PC-3 (cell line): ENCODE measurements around the gene HCAR3. TPM values are rescaled to one million over a fixed set of nuclear protein-coding genes. Genes with fewer than 3 reads are reported as not detected.
"Not testable (repeated sequence)": the region's sequence is repeated elsewhere in the genome, so short reads cannot be mapped to it uniquely, and the experiment has no call there.

Experiments
- ATAC-seq: fragments of 200-7000 bp; cut with Tn5 transposase; 2 replicates; pipeline ENCODE4 v1.9.1; 2020; ENCODE audit warnings: mild to moderate bottlenecking, moderate library complexity
- BruUV-seq: library from RNA; stranded (reverse); fragments of 400-500 nt; replicated peaks from 2 replicates; lab custom pipeline; 2021; lab: Mats Ljungman, UMichigan
- CTCF ChIA-PET: fragments of 300-600 bp; sonication (Branson Sonifier 250); formaldehyde crosslinking; loops from one replicate; lab custom pipeline; 2022; ENCODE audit warnings: antibody characterized with exemption; lab: Charles Lee
- POLR2A ChIA-PET: fragments of 300-600 bp; sonication (Branson Sonifier 250); formaldehyde crosslinking; loops from one replicate; lab custom pipeline; 2022; ENCODE audit warnings: antibody characterized with exemption; ENCODE audit not compliant: unreplicated experiment; lab: Charles Lee
- DNase-seq: peaks from one replicate; pipeline ENCODE4 v3.0.0-alpha.2; 2015
- H2AFZ ChIP-seq: fragments of 300-600 bp; sonication (generic); 2 replicates; pipeline ENCODE4 v1.6.0; 2016; ENCODE audit warnings: antibody characterized with exemption, low read length
- H3F3A ChIP-seq: fragments of 300-600 bp; sonication (generic); one replicate; pipeline ENCODE4 v1.6.0; 2017; ENCODE audit warnings: antibody characterized with exemption, low read length, control low read depth, mild to moderate bottlenecking; ENCODE audit not compliant: unreplicated experiment
- H3K27ac ChIP-seq: fragments of 300-600 bp; sonication (generic); 2 replicates; pipeline ENCODE4 v1.5.1; 2016; ENCODE audit warnings: mild to moderate bottlenecking, low read length
- H3K27me3 ChIP-seq: fragments of 300-600 bp; sonication (generic); 2 replicates; pipeline ENCODE4 v1.6.1; 2016; ENCODE audit warnings: low read length, mixed read lengths
- H3K36me3 ChIP-seq: fragments of 300-600 bp; sonication (generic); 2 replicates; pipeline ENCODE4 v1.6.1; 2016; ENCODE audit warnings: low read depth, mixed run types, low read length, mixed read lengths
- H3K4me1 ChIP-seq: fragments of 300-600 bp; sonication (generic); 2 replicates; pipeline ENCODE4 v1.5.1; 2016; ENCODE audit warnings: low read length; ENCODE audit not compliant: insufficient read depth
- H3K4me2 ChIP-seq: fragments of 300-600 bp; sonication (generic); 2 replicates; pipeline ENCODE4 v1.6.0; 2016; ENCODE audit warnings: low read length
- H3K4me3 ChIP-seq: fragments of 300-600 bp; sonication (generic); 2 replicates; pipeline ENCODE4 v1.5.1; 2016; ENCODE audit warnings: mild to moderate bottlenecking, low read length, mixed read lengths
- H3K79me2 ChIP-seq: fragments of 300-600 bp; sonication (generic); 2 replicates; pipeline ENCODE4 v1.6.1; 2017; ENCODE audit warnings: low read length, mixed read lengths
- H3K9ac ChIP-seq: fragments of 300-600 bp; sonication (generic); 2 replicates; pipeline ENCODE4 v1.6.0; 2016; ENCODE audit warnings: mild to moderate bottlenecking, low read length
- H3K9me2 ChIP-seq: fragments of 300-600 bp; sonication (generic); replicated peaks from 2 replicates; pipeline ENCODE4 v1.6.1; 2016; ENCODE audit warnings: mixed run types, low read length, mixed read lengths
- H3K9me3 ChIP-seq: fragments of 300-600 bp; sonication (generic); 2 replicates; pipeline ENCODE4 v1.6.1; 2016; ENCODE audit warnings: low read length, mixed read lengths
- H4K20me1 ChIP-seq: fragments of 300-600 bp; sonication (generic); 2 replicates; pipeline ENCODE4 v1.6.1; 2016; ENCODE audit warnings: low read length, mixed read lengths
- EZH2 ChIP-seq: fragments of 300-600 bp; sonication (generic); IDR thresholded peaks from one replicate; pipeline ENCODE4 v1.6.1; 2017; ENCODE audit warnings: antibody characterized with exemption, mild to moderate bottlenecking, low read length; ENCODE audit not compliant: unreplicated experiment
- EZH2phosphoT487 ChIP-seq: fragments of 300-600 bp; sonication (generic); IDR thresholded peaks from 2 replicates; pipeline ENCODE4 v1.6.1; 2018; ENCODE audit warnings: mild to moderate bottlenecking, antibody characterized with exemption, low read length, borderline replicate concordance
- intact Hi-C: fragments of 100-400 bp; cut with micrococcal nuclease; formaldehyde crosslinking; loops from 2 replicates; pipeline ENCODE4 v1.9.0; 2023
- total RNA-seq: library from RNA; depleted of rRNA; stranded (reverse); fragments of >200 nt; gene quantifications from 2 replicates; pipeline ENCODE4 v1.2.3, GENCODE V29; 2014
- TF ChIP-seq, protein P1 (sequence below): fragments of 300-600 bp; sonication (generic); conservative IDR thresholded peaks from 2 replicates; pipeline ENCODE4 v1.5.1; 2017; ENCODE audit warnings: antibody characterized with exemption, low read depth, mild to moderate bottlenecking, low read length

Gene HCAR3
- total RNA-seq, 1 experiment from 2014 or later: not detected

DNA sequence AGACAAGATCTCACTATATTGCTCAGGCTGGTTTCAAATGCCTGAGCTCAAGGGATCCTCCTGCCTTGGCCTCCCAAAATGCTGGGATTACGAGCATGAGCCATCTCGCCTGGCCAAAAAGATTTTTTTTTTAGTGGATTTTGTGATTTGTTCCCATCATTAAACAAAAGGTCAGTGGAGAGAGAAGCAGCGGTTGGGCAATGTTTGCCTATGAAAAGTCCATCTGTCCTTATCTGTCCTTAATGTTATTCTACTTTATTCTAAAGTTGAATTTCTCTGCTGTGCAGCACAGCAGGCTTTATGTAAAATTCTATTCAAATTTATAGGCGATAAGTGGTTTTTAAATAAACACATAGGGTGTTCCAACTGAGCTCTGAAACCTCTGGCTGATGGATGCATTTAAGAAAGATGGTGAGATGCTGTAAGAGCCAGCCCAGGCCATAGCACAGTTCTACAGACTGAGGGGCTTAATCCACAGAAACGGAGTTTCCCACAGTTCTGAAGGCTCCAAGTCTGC, 32.3 kb downstream of the HCAR3 start:
- no peaks in the 10 kb centered on the region for H3K9me2 ChIP-seq
- H3K4me1 ChIP-seq: peaks cover 8% of the 10 kb centered on the region
- no peak overlapping the region for H3K4me3 ChIP-seq
- no peak for ATAC-seq
- TF ChIP-seq EZH2 (no peak), EZH2phosphoT487 (no peak)
- TF ChIP-seq, protein P1, sequence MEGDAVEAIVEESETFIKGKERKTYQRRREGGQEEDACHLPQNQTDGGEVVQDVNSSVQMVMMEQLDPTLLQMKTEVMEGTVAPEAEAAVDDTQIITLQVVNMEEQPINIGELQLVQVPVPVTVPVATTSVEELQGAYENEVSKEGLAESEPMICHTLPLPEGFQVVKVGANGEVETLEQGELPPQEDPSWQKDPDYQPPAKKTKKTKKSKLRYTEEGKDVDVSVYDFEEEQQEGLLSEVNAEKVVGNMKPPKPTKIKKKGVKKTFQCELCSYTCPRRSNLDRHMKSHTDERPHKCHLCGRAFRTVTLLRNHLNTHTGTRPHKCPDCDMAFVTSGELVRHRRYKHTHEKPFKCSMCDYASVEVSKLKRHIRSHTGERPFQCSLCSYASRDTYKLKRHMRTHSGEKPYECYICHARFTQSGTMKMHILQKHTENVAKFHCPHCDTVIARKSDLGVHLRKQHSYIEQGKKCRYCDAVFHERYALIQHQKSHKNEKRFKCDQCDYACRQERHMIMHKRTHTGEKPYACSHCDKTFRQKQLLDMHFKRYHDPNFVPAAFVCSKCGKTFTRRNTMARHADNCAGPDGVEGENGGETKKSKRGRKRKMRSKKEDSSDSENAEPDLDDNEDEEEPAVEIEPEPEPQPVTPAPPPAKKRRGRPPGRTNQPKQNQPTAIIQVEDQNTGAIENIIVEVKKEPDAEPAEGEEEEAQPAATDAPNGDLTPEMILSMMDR: no peak
- no peaks in the 10 kb centered on the region for H3K27me3 ChIP-seq
- no peaks in the 10 kb centered on the region for H4K20me1 ChIP-seq
- no peak for DNase-seq
- ChIA-PET CTCF (no interaction called here), POLR2A (no interaction called here)
- H3F3A ChIP-seq: no peaks in the 10 kb centered on the region
- BruUV-seq: no TSS peak
- intact Hi-C loops: no loop called here
- no peaks in the 10 kb centered on the region for H3K9me3 ChIP-seq
- H3K27ac ChIP-seq: no peak overlapping the region
- no peak overlapping the region for H3K4me2 ChIP-seq
- no peak overlapping the region for H3K9ac ChIP-seq
- H2AFZ ChIP-seq: no peak overlapping the region
- H3K79me2 ChIP-seq: no peaks in the 10 kb centered on the region
- H3K36me3 ChIP-seq: no peaks in the 10 kb centered on the region

DNA sequence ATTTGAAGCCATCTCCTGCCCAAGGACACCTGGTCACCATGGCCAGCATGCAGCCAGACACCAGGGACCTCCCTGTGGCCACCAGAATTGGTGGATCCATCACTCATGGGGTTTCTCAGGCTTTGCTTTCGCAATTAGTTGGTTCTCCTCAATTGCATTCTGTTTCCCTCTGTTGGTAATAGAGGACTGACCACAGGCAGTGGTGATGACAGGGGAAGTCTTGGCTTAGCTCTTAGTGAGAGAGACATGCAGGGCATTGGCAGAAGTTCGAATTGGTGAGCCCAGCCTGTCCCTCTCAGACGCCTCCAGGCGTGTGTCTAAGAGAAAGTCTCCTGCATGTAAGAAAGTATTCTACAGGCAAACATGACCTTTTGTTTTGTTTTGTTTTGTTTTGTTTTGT, 34.8 kb downstream of the HCAR3 start:
- Histone ChIP-seq H3F3A (no peaks in the 10 kb centered on the region), H3K79me2 (no peaks in the 10 kb centered on the region), H3K4me1 (peaks cover 24% of the 10 kb centered on the region), H3K4me3 (no peak overlapping the region), H3K9me3 (no peaks in the 10 kb centered on the region), H4K20me1 (no peaks in the 10 kb centered on the region), H3K4me2 (no peak overlapping the region), H3K9me2 (no peaks in the 10 kb centered on the region), H3K9ac (no peak overlapping the region), H3K27me3 (no peaks in the 10 kb centered on the region), H3K27ac (no peak overlapping the region), H3K36me3 (no peaks in the 10 kb centered on the region), H2AFZ (no peak overlapping the region)
- TF ChIP-seq EZH2phosphoT487 (no peak), EZH2 (no peak)
- TF ChIP-seq, protein P1: no peak
- CTCF ChIA-PET: no interaction called here
- intact Hi-C loops: no loop called here
- BruUV-seq: no TSS peak
- POLR2A ChIA-PET: no interaction called here
- ATAC-seq: no peak
- no peak for DNase-seq

DNA sequence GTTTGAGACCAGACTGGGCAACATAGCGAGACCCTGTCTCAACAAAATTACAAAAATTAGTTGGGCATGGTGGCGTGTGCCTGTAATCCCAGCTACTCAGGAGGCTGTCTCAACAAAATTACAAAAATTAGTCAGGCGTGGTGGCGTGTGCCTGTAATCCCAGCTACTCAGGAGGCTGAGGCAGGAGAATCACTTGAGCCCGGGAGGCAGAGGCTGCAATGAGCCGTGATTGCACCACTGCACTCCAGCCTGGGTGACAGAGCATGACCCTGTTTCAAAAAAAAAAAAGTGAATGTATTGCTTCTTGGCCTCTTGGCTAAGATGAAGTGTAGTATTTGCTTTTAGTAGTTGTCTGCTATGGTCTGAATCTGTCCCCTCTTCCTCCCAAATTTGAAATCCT, 35.6 kb downstream of the HCAR3 start:
- H3F3A ChIP-seq, H3K9me3 ChIP-seq, H3K9ac ChIP-seq, POLR2A ChIA-PET, ATAC-seq, H3K36me3 ChIP-seq, H3K79me2 ChIP-seq, H3K4me2 ChIP-seq, intact Hi-C loops, H3K4me3 ChIP-seq, BruUV-seq, DNase-seq, CTCF ChIA-PET, H3K9me2 ChIP-seq, H3K27ac ChIP-seq, H4K20me1 ChIP-seq, H2AFZ ChIP-seq, H3K27me3 ChIP-seq: not testable (repeated sequence)
- H3K4me1 ChIP-seq: peaks cover 24% of the 10 kb centered on the region

DNA sequence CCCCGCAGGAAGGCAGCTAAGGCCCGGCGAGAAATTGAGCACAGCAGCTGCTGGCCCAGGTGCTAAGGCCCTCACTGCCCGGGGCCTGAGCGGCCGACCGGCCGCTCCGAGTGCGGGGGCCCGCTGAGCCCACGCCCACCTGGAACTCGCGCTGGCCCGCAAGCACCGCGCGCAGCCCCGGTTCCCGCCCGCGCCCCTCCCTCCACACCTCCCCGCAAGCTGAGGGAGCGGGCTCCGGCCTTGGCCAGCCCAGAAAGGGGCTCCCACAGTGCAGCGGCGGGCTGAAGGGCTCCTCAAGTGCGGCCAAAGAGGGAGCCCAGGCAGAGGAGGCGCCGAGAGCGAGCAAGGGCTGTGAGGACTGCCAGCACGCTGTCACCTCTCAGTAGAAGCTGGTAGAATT, 39.8 kb downstream of the HCAR3 start:
- DNase-seq, H3F3A ChIP-seq, BruUV-seq, H3K4me3 ChIP-seq, H3K9me2 ChIP-seq, H3K27ac ChIP-seq, H3K36me3 ChIP-seq, H3K79me2 ChIP-seq, H3K4me2 ChIP-seq, H2AFZ ChIP-seq, H3K27me3 ChIP-seq, ATAC-seq, H3K9ac ChIP-seq, H4K20me1 ChIP-seq, H3K9me3 ChIP-seq: not testable (repeated sequence)
- intact Hi-C loops: loop anchor here (5.0 kb wide), 1 partner anchor 51 kb away; no protein-coding TSS in a partner anchor
- ChIA-PET CTCF (interaction anchor here (0.6 kb wide), 1 partner anchor 9 kb away, joined by 3 read pairs; no protein-coding TSS in a partner anchor), POLR2A (interaction anchor here (0.6 kb wide), 1 partner anchor 41 kb away, joined by 3 read pairs; no protein-coding TSS in a partner anchor)
- H3K4me1 ChIP-seq: peaks cover 24% of the 10 kb centered on the region

DNA sequence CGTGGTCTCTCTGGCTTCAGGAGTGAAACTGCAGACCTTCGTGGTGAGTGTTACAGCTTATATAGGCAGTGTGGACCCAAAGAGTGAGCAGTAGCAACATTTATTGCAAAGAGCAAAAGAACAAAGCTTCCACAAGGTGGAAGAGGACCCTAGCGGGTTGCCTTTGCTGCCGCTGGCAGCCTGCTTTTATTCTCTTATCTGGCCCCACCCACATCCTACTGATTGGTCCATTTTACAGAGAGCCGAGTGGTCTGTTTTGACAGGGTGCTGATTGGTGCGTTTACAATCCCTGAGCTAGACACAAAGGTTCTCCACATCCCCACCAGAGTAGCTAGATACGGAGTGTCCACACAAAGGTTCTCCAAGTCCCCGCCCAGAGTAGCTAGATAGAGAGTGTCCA, 40.6 kb downstream of the HCAR3 start:
- H3K4me1 ChIP-seq: peaks cover 24% of the 10 kb centered on the region
- H3F3A ChIP-seq, H3K4me2 ChIP-seq, H3K27ac ChIP-seq, H3K79me2 ChIP-seq, H3K27me3 ChIP-seq, ATAC-seq, H3K36me3 ChIP-seq, H3K9me2 ChIP-seq, H3K9ac ChIP-seq, H3K4me3 ChIP-seq, H2AFZ ChIP-seq, BruUV-seq, DNase-seq, H3K9me3 ChIP-seq, H4K20me1 ChIP-seq: not testable (repeated sequence)
- POLR2A ChIA-PET: interaction anchor here (0.6 kb wide), 1 partner anchor 40 kb away, joined by 3 read pairs; no protein-coding TSS in a partner anchor
- intact Hi-C loops: loop anchor here (5.0 kb wide), 1 partner anchor 51 kb away; no protein-coding TSS in a partner anchor
- CTCF ChIA-PET: interaction anchor here (0.6 kb wide), 1 partner anchor 10 kb away, joined by 3 read pairs; no protein-coding TSS in a partner anchor
